ENCODE data around the gene CRB1.

Gene CRB1

GRCh38 chr1:197268012-197268411, at the start of gene CRB1:
CRB1 (plus strand) TSS chr1:197268252; CDS start chr1:197268413, 161 bp downstream.
- Histone ChIP-seq H3K4me1 (no peaks in the 10 kb centered on the region), H3K4me3 (no peak within 1 kb of the TSS), H3K4me2 (no peak within 1 kb of the TSS), H3K27ac (no peak within 1 kb of the TSS), H3K27me3 (no peaks in the 10 kb centered on the region), H4K20me1 (no peaks in the 10 kb centered on the region), H3K9me3 (replicated peaks in 1 of 11) (no peaks in the 10 kb centered on the region), H3K9ac (no peak within 1 kb of the TSS), H3K36me3 (no peaks in the 10 kb centered on the region)
- TF ChIP-seq Cebpa-rat (IDR thresholded peaks at IDR 0.05), result no peak

- Histone ChIP-seq H3K27ac (no peak overlapping the region), H3K9ac (no peak overlapping the region), H3K4me1 (0 out of 20 replicates have a peak, but pooled peaks cover 0 to 3% (median 0%) of the 10 kb centered on the region in 10 experiments), H3K27me3 (no peaks in the 10 kb centered on the region), H3K4me3 (no peak overlapping the region), H3K9me3 (replicated peaks in 1 of 11) (no peaks in the 10 kb centered on the region), H3K4me2 (no peak overlapping the region), H4K20me1 (no peaks in the 10 kb centered on the region), H3K36me3 (no peaks in the 10 kb centered on the region)
- no peak for TF ChIP-seq Cebpa-rat (IDR thresholded peaks at IDR 0.05)
These were observed 49.2 kb upstream of the CRB1 start for GRCh38 chr1:197218857-197219256.

GRCh38 chr1:197222025-197222685, 45.9 kb upstream of the CRB1 start:
- H3K27me3 ChIP-seq, result no peaks in the 10 kb centered on the region
- 0 out of 20 replicates have a peak, but pooled peaks cover 0 to 4% (median 0%) of the 10 kb centered on the region in 10 experiments for H3K4me1 ChIP-seq
- H3K4me3 ChIP-seq, result no peak overlapping the region
- no peak overlapping the region for H3K9ac ChIP-seq
- H3K36me3 ChIP-seq, result no peaks in the 10 kb centered on the region
- no peaks in the 10 kb centered on the region for H3K9me3 ChIP-seq (replicated peaks in 1 of 11)
- no peaks in the 10 kb centered on the region for H4K20me1 ChIP-seq
- TF ChIP-seq Cebpa-rat (IDR thresholded peaks at IDR 0.05), result no peak
- H3K4me2 ChIP-seq, result no peak overlapping the region
- H3K27ac ChIP-seq, result no peak overlapping the region

- Histone ChIP-seq H3K4me1 (0 out of 20 replicates have a peak, but pooled peaks cover 0 to 4% (median 0%) of the 10 kb centered on the region in 10 experiments), H3K27me3 (no peaks in the 10 kb centered on the region), H3K4me3 (no peak overlapping the region), H3K27ac (no peak overlapping the region), H3K9ac (no peak overlapping the region), H3K4me2 (no peak overlapping the region), H4K20me1 (no peaks in the 10 kb centered on the region), H3K36me3 (no peaks in the 10 kb centered on the region), H3K9me3 (replicated peaks in 1 of 11) (no peaks in the 10 kb centered on the region)
- TF ChIP-seq Cebpa-rat (IDR thresholded peaks at IDR 0.05), result no peak
These were observed 45.3 kb upstream of the CRB1 start for GRCh38 chr1:197222780-197223179.

- 0 out of 20 replicates have a peak, but pooled peaks cover 0 to 4% (median 0%) of the 10 kb centered on the region in 10 experiments for H3K4me1 ChIP-seq
- TF ChIP-seq Cebpa-rat (IDR thresholded peaks at IDR 0.05), result no peak
- no peak overlapping the region for H3K4me2 ChIP-seq
- H3K4me3 ChIP-seq, result no peak overlapping the region
- H4K20me1 ChIP-seq, result no peaks in the 10 kb centered on the region
- no peaks in the 10 kb centered on the region for H3K9me3 ChIP-seq (replicated peaks in 1 of 11)
- H3K27me3 ChIP-seq, result no peaks in the 10 kb centered on the region
- H3K9ac ChIP-seq, result no peak overlapping the region
- H3K36me3 ChIP-seq, result no peaks in the 10 kb centered on the region
- no peak overlapping the region for H3K27ac ChIP-seq
These were observed 43.9 kb upstream of the CRB1 start for GRCh38 chr1:197224160-197224559.

- TF ChIP-seq Cebpa-rat (IDR thresholded peaks at IDR 0.05), result no peak
- no peaks in the 10 kb centered on the region for H3K36me3 ChIP-seq
- H3K27ac ChIP-seq, result no peak overlapping the region
- no peak overlapping the region for H3K4me2 ChIP-seq
- H3K4me1 ChIP-seq, result 0 out of 20 replicates have a peak, but pooled peaks cover 0 to 4% (median 0%) of the 10 kb centered on the region in 10 experiments
- no peaks in the 10 kb centered on the region for H3K9me3 ChIP-seq (replicated peaks in 1 of 11)
- no peaks in the 10 kb centered on the region for H4K20me1 ChIP-seq
- H3K27me3 ChIP-seq, result no peaks in the 10 kb centered on the region
- H3K4me3 ChIP-seq, result no peak overlapping the region
- H3K9ac ChIP-seq, result no peak overlapping the region
These were observed 42.4 kb upstream of the CRB1 start for GRCh38 chr1:197225611-197226010.

GRCh38 chr1:197234581-197234980, 33.5 kb upstream of the CRB1 start:
- Histone ChIP-seq H3K36me3 (no peaks in the 10 kb centered on the region), H3K9ac (no peak overlapping the region), H3K4me1 (no peaks in the 10 kb centered on the region), H3K27ac (no peak overlapping the region), H3K27me3 (no peaks in the 10 kb centered on the region), H3K9me3 (replicated peaks in 1 of 11) (no peaks in the 10 kb centered on the region), H3K4me3 (no peak overlapping the region), H4K20me1 (no peaks in the 10 kb centered on the region), H3K4me2 (no peak overlapping the region)
- TF ChIP-seq Cebpa-rat (IDR thresholded peaks at IDR 0.05), result no peak

- Histone ChIP-seq H3K4me2 (no peak overlapping the region), H4K20me1 (no peaks in the 10 kb centered on the region), H3K4me3 (no peak overlapping the region), H3K4me1 (no peaks in the 10 kb centered on the region), H3K27me3 (no peaks in the 10 kb centered on the region), H3K27ac (no peak overlapping the region), H3K9me3 (replicated peaks in 1 of 11) (no peaks in the 10 kb centered on the region), H3K9ac (no peak overlapping the region), H3K36me3 (no peaks in the 10 kb centered on the region)
- no peak for TF ChIP-seq Cebpa-rat (IDR thresholded peaks at IDR 0.05)
These were observed 32.7 kb upstream of the CRB1 start for GRCh38 chr1:197235355-197235754.

- no peaks in the 10 kb centered on the region for H3K36me3 ChIP-seq
- H3K9me3 ChIP-seq (replicated peaks in 1 of 11), result no peaks in the 10 kb centered on the region
- no peaks in the 10 kb centered on the region for H3K27me3 ChIP-seq
- H3K27ac ChIP-seq, result no peak overlapping the region
- no peak for TF ChIP-seq Cebpa-rat (IDR thresholded peaks at IDR 0.05)
- H4K20me1 ChIP-seq, result no peaks in the 10 kb centered on the region
- no peak overlapping the region for H3K4me3 ChIP-seq
- H3K4me2 ChIP-seq, result no peak overlapping the region; a peak in 1 of 22 replicates
- no peak overlapping the region for H3K9ac ChIP-seq
- H3K4me1 ChIP-seq, result peaks cover 0 to 7% (median 0%) of the 10 kb centered on the region in 10 experiments; a peak in 5 of 20 replicates
These were observed 20.6 kb upstream of the CRB1 start for GRCh38 chr1:197247465-197247864.

GRCh38 chr1:197249324-197249723, 18.7 kb upstream of the CRB1 start:
- Histone ChIP-seq H3K27me3 (no peaks in the 10 kb centered on the region), H3K36me3 (no peaks in the 10 kb centered on the region), H3K27ac (no peak overlapping the region), H3K9me3 (replicated peaks in 1 of 11) (no peaks in the 10 kb centered on the region), H3K4me1 (peaks cover 0 to 7% (median 0%) of the 10 kb centered on the region in 10 experiments; a peak in 5 of 20 replicates), H3K4me2 (no peak overlapping the region), H3K4me3 (no peak overlapping the region), H4K20me1 (no peaks in the 10 kb centered on the region), H3K9ac (no peak overlapping the region)
- TF ChIP-seq Cebpa-rat (IDR thresholded peaks at IDR 0.05), result no peak
